Tibial nerve (tissue), 4 donors: ENCODE data around the gene MGMT. TPM values are rescaled to one million over a fixed set of nuclear protein-coding genes. Genes with fewer than 3 reads are reported as not detected.

Experiments
- DNase-seq, 2 donors: peaks; one replicate each; pipeline ENCODE4 v3.0.0-alpha.2; 2019; ENCODE audit warnings: low spot score in 2 of 2
- H3K27ac ChIP-seq, 4 donors: fragments of 200-600 bp; sonication (generic) in 3 of 4; one replicate each; pipeline ENCODE4 v1.5.1; 2017 to 2019; ENCODE audit warnings: mild to moderate bottlenecking in 1 of 4
- H3K27me3 ChIP-seq, 2 donors: fragments of 200-600 bp; sonication (generic) in 1 of 2; one replicate each; pipeline versions ENCODE4 v1.5.1 to v1.6.0; 2017 to 2019
- H3K36me3 ChIP-seq, 3 donors: fragments of 200-600 bp; sonication (generic); one replicate each; pipeline ENCODE4 v1.5.1; 2018 to 2019
- H3K4me1 ChIP-seq, 4 donors: fragments of 200-600 bp; sonication (generic) in 3 of 4; one replicate each; pipeline ENCODE4 v1.5.1; 2017 to 2019
- H3K4me3 ChIP-seq, 4 donors: fragments of 200-600 bp; sonication (generic) in 3 of 4; one replicate each; pipeline ENCODE4 v1.5.1; 2017 to 2019; ENCODE audit warnings: mild to moderate bottlenecking in 1 of 4, moderate library complexity in 1 of 4
- H3K9me3 ChIP-seq, 4 donors: fragments of 200-600 bp; sonication (generic) in 3 of 4; one replicate each; pipeline ENCODE4 v1.5.1; 2017 to 2019
- EP300 ChIP-seq, 2 donors: sonication (generic); formaldehyde crosslinking; IDR thresholded peaks; one replicate each; pipeline ENCODE4 v1.6.1; 2017; ENCODE audit warnings: antibody characterized with exemption in 2 of 2, mild to moderate bottlenecking in 1 of 2
- POLR2A ChIP-seq, 2 donors: fragments of 450-650 bp; IDR thresholded peaks; one replicate each; pipeline ENCODE4 v1.6.1; 2017; ENCODE audit warnings: antibody characterized with exemption in 2 of 2, mild to moderate bottlenecking in 2 of 2, moderate library complexity in 2 of 2
- WGBS, 2 donors: methylation state at CpG; one replicate each; pipeline ENCODE4 v1.1.5; 2018; 5-methylcytosine and 5-hydroxymethylcytosine counted together
- total RNA-seq, 4 donors: library from RNA; depleted of rRNA; stranded (reverse); fragments of >200 nt; gene quantifications; one replicate each; pipeline ENCODE4 v1.1.0, GENCODE V29; 2016
- TF ChIP-seq, protein P1 (sequence below), 5 experiments: fragments of 200-600 bp in 3 of 5; fragments of 450-650 bp in 2 of 5; sonication (generic) in 3 of 5; IDR thresholded peaks; one replicate each; pipeline ENCODE4 v1.5.1; 2016 to 2019; ENCODE audit warnings: antibody characterized with exemption in 5 of 5, mild to moderate bottlenecking in 3 of 5, moderate library complexity in 2 of 5

The MGMT gene
- total RNA-seq, 4 donors from 2014 or later, result 26.1 to 39.1 (median 33.7) TPM

DNA sequence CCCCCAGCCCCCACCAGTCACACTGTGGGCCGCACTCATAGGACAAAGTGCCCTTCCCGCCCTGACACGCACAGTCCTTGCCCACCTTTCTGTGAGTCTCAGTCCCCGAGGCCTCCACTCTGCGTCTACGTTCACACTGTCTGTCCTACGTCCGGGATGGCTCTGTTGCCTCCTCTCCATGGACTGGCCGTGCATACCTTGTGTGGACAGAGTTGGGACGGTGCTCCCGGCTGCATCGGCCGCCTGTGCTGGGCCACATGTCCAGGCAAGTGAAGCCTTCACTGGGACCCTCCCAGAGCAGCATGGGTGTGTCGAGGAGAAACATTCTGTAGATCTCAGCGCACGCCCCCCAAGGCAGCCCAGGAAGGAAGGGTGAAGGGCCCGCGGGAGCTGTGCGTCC, 239.0 kb downstream of the MGMT start:
- Histone ChIP-seq H3K36me3 (peaks cover 0 to 25% (median 0%) of the 10 kb centered on the region in 3 donors), H3K27me3 (no peaks in the 10 kb centered on the region), H3K9me3 (no peaks in the 10 kb centered on the region), H3K4me1 (peaks cover 0 to 14% (median 3%) of the 10 kb centered on the region in 4 donors), H3K27ac (no peak overlapping the region), H3K4me3 (no peak overlapping the region)
- WGBS, 2 donors, result 92 to 97% methylated on average over 17 to 19 of the region's 19 CpGs
- DNase-seq, result no peak
- no peak for TF ChIP-seq POLR2A (IDR thresholded peaks at IDR 0.05)
- no peak for TF ChIP-seq EP300 (IDR thresholded peaks at IDR 0.05)
- TF ChIP-seq, protein P1, sequence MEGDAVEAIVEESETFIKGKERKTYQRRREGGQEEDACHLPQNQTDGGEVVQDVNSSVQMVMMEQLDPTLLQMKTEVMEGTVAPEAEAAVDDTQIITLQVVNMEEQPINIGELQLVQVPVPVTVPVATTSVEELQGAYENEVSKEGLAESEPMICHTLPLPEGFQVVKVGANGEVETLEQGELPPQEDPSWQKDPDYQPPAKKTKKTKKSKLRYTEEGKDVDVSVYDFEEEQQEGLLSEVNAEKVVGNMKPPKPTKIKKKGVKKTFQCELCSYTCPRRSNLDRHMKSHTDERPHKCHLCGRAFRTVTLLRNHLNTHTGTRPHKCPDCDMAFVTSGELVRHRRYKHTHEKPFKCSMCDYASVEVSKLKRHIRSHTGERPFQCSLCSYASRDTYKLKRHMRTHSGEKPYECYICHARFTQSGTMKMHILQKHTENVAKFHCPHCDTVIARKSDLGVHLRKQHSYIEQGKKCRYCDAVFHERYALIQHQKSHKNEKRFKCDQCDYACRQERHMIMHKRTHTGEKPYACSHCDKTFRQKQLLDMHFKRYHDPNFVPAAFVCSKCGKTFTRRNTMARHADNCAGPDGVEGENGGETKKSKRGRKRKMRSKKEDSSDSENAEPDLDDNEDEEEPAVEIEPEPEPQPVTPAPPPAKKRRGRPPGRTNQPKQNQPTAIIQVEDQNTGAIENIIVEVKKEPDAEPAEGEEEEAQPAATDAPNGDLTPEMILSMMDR (IDR thresholded peaks at IDR 0.05), result no peak

DNA sequence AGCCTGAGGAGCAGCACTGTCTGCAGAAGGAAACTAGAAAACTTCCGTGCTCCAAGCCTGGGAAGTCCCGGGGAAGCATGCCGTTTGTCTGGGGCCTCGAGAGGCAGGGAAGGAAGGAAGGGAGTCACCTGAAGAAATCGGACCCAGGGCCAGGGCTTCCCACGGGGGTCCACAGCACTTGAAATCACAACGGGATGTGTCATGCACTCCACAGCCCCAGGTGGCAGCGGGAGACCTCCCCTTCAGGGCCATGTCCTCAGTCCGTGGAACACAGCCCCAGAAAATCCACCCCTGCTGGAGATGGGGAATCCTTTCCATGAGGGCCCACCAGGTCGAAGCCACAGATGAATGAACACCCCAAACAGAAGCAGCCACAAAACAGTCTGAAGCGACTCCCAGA, 239.5 kb downstream of the MGMT start:
- Histone ChIP-seq H3K9me3 (no peaks in the 10 kb centered on the region), H3K27me3 (no peaks in the 10 kb centered on the region), H3K36me3 (peaks cover 0 to 25% (median 0%) of the 10 kb centered on the region in 3 donors), H3K4me3 (no peak overlapping the region), H3K27ac (no peak overlapping the region), H3K4me1 (peaks cover 0 to 14% (median 3%) of the 10 kb centered on the region in 4 donors)
- WGBS, 2 donors, result 94 to 95% methylated on average over 11 of the region's 11 CpGs
- no peak for DNase-seq
- TF ChIP-seq POLR2A (IDR thresholded peaks at IDR 0.05), result no peak
- TF ChIP-seq, protein P1 (IDR thresholded peaks at IDR 0.05), result no peak

DNA sequence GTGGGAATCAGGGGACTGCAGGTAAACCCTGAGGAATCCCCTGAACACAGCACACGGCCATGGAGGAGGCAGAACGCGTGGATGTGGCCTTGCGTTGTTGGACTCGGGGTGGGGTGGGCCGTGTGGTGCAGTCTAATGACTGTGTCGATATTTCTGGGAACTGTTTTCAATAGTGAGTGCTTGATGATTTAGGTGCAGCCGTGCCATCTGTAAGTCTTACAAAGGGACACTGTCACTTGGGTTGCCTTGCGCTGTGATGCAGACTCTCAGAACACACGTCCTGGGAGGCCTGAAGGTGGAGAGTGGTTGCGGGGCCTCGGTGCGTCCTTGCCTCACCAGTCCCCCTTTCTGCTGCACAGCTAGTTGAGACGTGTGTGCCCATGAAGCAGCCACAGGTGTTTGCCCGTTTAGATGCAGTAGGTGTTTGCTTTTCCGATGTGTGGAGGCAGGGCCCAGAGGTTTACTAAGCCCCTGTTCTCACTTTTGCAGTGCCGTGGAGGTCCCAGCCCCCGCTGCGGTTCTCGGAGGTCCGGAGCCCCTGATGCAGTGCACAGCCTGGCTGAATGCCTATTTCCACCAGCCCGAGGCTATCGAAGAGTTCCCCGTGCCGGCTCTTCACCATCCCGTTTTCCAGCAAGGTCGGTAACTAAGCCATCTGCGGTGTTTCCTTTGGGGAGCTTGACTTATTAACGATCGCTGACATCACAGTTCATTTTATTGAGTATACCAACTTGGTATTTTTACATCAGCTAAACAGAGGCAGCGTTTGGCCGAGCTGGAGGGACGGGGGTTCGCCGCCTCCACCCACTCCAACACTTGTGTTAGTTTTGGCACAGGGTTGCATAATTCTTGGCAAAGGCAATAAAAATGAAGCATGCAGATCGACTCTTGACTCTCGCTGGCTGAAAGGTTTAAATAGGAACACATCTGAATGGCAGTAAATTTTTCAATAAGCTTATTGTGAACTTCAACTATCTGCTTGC, 240.7 kb downstream of the MGMT start:
- H3K27ac ChIP-seq, result no peak overlapping the region
- no peak for DNase-seq
- H3K4me3 ChIP-seq, result no peak overlapping the region
- no peaks in the 10 kb centered on the region for H3K27me3 ChIP-seq
- WGBS, 2 donors, result 40 to 44% methylated on average over 37 of the region's 37 CpGs
- no peaks in the 10 kb centered on the region for H3K9me3 ChIP-seq
- TF ChIP-seq, protein P1 (IDR thresholded peaks at IDR 0.05), result no peak
- TF ChIP-seq EP300 (IDR thresholded peaks at IDR 0.05), result peak in 1 of 2 donors; percentile 9
- H3K36me3 ChIP-seq, result peaks cover 0 to 25% (median 0%) of the 10 kb centered on the region in 3 donors
- H3K4me1 ChIP-seq, result peaks cover 0 to 14% (median 3%) of the 10 kb centered on the region in 4 donors

DNA sequence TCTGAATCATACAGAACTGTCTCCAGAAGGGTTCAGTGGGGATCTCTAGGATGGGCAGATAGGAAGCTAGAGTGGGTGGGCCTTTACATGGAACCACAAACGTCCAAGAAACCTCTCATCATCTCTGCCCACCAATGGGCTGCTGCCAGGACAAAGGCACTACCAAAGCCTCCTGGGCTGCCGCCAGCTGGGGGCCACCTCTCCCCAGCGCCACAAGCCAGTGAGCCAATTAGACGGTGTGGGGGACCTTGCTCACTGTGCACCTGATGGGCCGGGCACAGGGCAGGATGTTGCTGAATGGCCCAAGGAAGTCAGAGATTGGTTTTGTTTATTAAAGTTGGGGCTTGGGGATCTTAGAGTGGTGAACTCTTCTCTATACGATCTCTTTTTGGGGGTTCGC, 242.1 kb downstream of the MGMT start:
- DNase-seq, result no peak
- H3K4me3 ChIP-seq, result no peak overlapping the region
- no peak overlapping the region for H3K27ac ChIP-seq
- 87 to 96% methylated on average over 7 of the region's 7 CpGs for WGBS, 2 donors
- no peaks in the 10 kb centered on the region for H3K9me3 ChIP-seq
- H3K27me3 ChIP-seq, result no peaks in the 10 kb centered on the region
- TF ChIP-seq EP300 (IDR thresholded peaks at IDR 0.05) (no peak), POLR2A (IDR thresholded peaks at IDR 0.05) (no peak)
- TF ChIP-seq, protein P1 (IDR thresholded peaks at IDR 0.05), result no peak
- peaks cover 0 to 14% (median 3%) of the 10 kb centered on the region in 4 donors for H3K4me1 ChIP-seq
- peaks cover 0 to 32% (median 0%) of the 10 kb centered on the region in 3 donors for H3K36me3 ChIP-seq
